ENCODE data around the gene SLC6A17.

Gene SLC6A17

DNA sequence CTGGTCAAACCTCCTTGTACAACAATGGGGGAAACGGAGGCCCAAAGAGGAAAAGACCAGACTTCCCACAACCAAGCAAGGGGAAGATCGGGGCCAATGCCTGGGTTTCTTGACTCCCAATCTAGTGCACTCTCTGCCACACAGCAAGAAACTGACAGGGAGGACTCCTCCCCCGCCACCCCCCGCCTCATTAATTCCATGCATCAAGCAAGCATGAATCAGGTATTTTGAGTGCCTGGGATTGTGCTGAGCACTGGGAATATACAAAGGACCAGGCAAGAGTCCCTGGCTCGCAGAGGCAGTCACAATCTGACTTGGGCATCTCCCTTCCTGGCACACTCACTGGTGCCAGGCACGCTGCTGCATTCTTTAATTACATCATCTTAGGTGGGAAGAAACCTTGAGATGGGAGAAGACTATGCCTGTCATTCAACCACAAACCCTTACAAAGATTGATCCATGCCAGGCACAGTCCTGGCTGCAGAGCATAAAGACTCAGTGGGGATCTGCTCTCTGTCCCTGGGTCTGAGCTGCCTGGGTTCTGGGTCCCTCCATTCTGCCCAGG lies 55.4 kb downstream of the SLC6A17 start:
- no peak for DNase-seq

DNA sequence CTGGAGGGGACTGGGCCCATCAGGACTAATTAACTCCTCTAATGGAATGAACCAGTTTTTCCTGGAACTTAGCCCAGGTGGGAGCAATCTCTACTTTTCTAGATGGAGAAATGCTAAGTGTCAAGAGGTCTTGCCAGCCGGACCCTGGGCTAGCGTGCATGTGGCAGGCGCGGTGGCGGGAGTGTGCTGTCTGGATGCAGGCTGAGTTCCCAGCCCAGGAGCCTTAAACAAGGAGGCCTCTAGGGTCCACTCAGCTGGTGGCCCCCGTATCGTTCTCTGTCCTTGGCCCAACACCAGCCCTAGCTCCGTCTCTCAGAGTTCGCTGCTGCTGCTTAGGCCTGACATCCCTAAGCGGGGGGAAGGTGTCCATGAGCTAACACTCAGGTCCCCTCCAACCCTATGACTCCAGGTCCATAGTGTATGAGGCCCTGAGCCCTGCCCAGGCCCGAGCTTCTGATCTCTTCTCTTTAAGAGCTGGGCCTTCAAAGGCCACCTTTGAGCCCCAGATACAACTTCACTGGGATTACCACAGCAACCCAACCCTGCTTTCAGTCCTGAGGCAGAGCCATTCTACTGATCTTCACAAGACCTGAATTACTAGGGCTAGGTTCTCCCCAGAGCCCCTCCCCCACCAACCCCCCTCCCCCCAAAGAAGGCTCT lies 56.1 kb downstream of the SLC6A17 start:
- DNase-seq, result no peak

DNA sequence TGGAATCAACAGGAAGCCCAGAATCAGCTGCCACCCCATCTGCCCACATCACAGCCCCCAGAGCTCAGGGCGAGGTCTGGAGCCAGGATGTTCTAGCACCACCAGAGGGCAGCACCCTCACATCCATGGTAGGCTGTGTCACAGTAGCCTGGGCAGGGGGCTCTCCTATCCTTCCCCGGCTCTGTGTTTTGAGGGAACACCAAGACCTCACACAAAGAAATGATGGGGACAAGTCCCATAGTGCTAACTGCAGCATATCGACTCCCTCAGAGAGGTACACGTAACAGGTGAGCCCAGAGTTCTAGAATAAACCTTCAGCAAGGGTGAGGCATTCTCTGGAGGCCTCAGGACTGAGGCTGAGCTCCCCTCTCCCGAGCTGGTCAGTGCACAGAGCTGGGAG lies 57.5 kb downstream of the SLC6A17 start:
- peak; percentile 26 for DNase-seq

DNA sequence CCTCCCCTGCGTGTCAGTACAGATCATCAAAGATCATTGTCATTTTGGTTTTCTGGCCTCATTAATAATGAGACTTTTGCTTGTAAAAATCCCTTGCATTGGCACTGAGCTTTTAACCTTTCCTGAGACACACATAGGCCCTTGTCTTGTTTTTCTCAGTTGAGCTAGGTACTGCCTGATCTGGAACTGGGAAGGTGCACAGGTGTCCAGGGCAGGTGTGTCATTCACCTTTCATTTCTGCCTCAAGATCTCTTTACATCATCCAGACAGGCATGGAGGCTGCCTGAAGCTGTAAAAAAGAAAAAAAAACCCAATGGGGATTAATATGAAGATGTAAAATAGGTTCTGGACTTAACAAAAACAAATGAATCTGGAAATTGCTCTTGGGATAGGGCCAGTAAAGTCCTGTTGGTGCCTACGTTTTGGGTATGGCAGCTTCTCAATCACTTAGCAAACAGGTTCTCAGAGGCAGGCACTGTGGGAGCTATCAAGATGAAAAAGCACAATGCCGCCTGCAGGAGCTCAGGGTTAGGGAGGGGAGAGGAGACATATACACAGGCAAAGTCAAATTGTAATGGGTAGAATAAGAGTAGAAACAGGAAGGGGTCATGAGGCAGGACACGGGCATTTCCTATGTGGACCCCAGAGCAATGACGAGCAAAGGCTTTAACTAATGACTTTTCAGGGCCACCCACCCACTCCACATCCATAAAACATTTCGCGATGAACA lies 58.8 kb downstream of the SLC6A17 start:
- no peak for DNase-seq

DNA sequence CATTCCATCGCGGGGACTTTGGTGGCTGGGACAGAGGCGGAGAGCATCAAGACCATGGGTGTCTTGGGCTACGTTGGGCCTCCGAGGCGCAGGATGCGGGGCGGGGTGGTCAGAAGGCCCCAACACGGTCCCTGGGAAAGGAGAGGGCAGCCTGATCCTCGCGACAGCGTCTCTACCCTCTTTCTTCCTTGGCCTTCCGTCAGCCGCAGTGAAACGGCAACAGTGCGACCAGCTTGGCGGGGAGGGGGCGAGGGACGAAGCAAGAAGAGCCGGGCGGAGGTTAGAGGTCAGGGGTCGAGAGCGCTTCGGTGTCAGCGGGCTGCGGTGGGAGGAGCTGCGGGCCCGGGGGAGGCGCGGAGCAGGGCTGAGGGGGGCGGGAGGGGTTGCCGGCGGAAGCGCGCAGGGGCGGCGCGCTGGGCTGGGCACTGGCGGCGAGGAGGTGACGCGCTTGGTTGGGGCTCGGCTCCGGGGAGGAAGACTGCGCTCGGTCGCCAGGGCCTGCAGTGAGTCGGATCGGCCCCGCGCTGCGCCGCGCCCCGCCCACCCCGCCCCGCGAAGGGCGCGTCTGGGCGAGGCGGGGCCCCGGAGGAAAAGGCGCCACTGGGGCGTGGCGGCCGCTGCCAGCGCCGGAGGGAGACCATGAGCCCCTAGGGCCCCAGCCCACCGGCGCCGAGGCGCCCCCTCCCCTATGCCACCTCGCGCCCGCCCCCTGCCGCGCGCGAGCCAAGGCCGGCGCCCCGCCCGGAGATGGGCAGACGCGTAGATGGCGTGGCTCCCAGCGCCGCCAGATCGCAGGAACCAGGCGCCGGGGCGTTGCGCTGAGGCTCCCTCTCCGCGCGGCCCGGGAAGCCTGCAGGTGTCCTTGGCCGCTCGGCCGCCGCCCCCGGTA lies 59.7 kb downstream of the SLC6A17 start, which contains the start of gene KCNC4:
TSS of gene KCNC4 (plus strand) at position 600 of the 889 bp plus-strand sequence. CDS start 1,186 bp downstream, outside the sequence.
- peak; percentile 69 for DNase-seq

DNA sequence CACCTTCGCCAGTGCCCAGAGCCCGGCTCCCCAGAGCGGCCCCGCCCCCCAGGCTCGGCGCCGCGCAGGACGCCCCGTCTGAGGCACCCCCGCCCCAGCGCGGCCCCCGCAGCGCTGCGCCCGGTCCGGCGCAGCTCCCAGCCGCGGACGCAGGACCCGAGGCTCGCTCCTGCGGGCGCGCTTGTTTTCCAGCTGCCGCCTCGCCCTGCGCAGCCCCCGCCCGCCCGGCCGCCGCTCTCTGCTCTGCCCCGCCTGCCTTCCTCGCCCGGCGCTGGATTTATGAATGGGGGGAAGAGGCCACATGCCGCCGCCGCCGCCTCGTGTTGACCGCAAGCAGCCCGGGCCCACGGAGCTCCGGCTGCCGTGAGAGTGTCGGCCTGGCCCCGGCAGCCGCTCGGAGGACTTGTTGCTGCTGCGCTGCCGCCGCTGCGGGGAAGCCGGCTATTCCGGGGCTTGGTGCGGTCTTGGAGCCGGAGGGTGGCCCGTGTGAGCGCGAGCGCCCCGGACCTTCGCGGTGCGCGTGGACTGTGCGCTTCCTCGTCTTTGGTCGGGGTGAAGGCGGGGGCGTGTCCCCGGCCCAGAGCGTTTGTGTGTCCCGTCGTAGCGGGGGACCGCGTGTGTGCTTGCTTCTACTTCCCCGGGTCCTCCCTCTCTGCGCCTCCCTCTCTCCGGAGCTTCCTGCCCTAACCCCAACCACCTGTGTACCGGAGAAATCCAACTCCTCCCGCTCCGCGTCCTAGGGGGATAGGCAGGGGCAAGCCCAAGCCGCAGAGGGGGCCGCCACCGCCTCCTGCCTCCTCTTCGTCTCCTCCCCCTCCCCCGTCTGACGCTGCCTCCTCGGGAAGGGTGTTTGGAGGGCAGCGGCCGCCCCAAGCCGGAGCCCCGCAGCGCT lies 60.6 kb downstream of the SLC6A17 start:
- no peak for DNase-seq

DNA sequence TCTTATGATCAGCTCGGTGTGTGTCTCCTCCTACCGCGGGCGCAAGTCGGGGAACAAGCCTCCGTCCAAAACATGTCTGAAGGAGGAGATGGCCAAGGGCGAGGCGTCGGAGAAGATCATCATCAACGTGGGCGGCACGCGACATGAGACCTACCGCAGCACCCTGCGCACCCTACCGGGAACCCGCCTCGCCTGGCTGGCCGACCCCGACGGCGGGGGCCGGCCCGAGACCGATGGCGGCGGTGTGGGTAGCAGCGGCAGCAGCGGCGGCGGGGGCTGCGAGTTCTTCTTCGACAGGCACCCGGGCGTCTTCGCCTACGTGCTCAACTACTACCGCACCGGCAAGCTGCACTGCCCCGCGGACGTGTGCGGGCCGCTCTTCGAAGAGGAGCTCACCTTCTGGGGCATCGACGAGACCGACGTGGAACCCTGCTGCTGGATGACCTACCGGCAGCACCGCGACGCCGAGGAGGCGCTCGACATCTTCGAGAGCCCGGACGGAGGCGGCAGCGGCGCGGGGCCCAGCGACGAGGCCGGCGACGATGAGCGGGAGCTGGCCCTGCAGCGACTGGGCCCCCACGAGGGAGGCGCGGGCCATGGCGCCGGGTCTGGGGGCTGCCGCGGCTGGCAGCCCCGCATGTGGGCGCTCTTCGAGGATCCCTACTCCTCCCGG lies 61.3 kb downstream of the SLC6A17 start:
- no peak for DNase-seq

DNA sequence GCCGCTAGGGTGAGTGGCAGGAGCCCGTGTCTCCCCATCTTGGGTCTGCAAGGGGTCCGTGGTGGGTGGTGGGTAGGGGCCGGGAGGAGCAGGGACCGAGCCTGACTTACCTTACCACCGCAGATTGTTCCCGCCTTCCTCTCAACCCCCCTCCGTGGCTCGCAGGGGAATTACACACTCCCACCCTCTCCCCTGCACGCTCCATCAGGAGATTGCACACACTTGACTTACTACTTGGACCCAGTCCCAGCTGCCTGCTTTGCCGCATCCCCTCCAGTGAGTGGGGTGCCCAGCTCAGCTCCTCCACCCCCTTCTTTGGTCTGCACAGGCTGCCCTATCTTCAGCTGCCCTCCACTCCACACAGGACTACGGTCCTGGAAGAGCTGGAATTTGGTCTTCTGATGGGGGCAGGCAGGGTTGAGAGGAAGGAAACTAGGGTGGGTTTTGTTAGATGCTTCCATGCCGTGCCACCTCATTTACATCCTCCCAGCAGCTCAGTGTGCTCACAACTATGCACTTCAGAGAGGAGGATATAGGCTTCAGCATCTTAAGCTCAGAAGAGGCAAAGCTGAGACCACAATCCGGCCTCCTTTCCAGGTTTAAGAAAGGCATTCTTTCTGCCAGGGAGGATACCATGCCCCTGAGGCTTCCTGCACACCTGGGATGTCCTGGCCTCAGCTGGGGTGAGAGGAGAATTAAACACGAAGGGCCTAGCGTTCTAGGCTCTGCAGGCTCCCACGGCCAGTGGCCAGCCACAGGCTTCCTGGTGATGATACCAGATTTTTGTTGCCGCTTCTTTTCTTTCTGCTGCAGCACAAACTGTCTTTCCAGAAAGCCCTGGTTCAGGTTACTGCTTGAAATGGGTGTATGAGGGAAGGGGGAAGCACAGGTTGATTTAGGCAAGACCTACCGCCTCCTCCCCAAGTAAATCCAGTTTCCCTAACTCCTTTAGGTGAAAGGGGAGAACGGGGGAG lies 62.2 kb downstream of the SLC6A17 start:
- no peak for DNase-seq

DNA sequence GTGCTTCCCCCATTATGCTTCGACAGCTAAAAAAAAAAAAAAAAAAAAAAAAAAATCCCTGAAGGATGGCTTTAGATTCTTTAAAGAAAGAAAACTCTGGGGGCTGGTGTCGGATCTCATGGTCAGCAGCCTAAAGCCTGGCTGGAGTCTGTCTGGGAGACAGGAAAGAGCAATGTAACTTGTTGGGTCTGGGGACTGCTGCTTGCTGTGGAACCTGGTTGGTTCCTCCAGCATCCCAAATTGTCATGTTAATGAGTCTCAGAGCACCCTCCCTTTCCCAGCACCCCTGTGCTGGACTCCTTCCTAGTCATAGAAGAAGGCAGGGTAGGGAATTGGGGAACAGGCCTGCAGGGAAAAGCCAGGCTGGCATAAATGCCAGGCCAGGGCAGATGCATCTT lies 62.8 kb downstream of the SLC6A17 start:
- DNase-seq, result no peak

DNA sequence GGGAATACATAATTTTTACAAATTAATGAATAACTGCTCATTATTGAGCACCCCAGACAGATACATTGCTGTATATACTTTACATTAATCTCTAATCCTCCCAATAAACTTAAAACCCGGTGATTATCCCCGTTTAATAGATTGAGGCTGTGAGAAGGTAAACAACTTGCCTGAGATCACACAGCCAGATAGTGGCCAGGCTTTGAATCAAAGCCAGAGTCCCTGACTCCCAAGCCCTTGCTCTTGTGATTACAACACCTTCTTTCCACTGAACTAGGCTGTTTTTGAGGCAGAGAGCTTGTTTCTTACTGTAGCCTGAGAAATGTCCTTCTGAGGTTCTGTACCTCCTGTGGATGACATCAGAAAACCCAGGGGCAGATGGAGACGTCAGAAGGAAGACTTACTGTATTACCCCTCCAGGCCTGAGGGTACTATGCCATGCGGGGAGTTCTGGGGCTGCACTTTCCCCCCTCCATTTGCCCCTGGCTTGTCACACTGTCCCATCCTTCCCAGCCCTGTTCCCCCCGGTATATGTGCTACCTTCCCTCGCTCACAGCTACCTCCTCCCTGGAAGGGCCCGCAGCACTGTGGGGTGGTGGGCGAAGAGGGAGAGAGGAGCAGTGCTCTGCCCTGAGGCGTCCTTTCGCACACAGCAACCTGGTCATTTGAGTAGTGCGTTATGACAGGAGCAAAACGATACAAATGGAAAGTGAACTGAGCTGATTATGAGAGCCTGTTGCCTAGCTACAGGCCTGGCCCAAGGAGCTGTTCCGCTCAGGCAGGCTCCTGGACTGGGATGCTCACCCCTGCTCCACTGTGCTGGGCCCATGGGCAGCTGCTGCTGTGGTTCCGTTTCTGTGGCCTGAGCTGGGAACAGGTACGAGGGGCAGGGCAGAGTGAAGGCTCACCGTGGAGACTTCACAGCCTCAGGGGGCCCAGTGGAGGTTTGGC lies 64.4 kb downstream of the SLC6A17 start:
- no peak for DNase-seq

DNA sequence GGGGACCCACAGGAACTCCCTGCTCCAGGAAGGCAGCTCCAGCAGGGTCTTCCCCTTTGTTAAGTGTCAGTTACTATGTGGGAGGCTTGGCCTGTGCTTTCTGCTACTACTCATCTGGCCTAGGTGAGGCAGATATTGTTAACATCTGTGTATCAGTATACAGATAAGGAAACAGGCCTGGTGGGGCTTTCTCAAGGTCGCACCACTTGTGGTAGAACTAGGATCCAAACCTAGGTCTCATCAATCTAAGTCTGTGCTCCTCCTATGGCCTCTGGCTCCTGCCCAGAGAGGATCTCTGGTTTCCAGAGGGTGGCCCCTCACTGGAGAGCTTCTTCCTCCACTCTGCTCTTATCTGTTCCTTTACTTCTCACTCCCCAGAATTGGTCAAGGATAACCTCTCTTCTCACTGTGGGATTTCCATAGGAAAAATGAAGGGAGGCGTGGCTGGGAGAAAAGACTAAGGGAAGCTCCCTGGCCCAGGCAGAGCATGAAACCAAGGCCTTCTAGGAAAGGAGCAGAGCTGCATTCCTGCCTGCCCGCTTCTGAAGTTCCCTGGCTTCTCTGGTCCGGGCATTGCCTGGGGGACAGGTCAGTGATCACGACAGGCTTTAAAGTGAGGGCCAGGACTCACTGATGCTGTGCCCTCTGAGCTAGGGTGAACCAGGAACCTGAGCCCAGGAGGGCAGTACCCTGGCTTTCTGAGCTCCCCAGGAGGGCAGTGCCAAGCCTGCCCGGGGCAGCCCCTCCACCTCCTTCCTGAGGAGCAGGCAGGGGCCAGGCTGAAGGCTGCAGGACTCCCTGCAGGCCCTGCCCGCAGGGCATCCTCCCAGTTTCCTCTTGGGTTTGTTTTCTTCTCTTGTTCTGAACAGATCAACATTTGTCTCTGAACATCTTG lies 65.6 kb downstream of the SLC6A17 start:
- no peak for DNase-seq

DNA sequence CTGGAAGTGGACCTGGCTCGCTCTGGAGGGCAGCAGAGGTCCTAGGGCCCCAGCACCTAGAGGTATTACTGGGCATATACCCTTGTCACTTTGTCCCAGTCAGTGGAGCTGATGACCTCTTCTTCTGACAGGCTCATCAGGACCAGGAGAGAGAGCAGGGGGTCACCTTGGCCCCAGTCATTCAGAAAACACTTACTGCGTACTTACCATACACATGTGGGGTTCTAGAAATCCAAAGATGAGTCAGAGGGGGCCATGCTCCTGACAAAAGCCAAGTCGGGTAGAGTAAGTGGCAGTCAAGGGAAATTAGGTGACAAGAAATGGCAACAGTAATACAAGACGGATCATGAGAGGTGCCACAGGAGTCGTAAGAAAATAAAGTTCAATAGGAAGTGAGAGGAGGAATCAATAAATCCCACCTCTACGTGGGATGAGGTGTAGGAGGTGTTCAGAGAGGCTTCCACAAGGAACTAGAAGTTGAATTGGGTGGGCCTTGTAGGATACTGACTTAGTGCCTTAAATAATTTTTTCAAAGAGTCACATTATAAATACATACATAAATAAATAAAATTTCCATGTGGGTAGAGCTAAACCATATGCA lies 66.7 kb downstream of the SLC6A17 start:
- no peak for DNase-seq

DNA sequence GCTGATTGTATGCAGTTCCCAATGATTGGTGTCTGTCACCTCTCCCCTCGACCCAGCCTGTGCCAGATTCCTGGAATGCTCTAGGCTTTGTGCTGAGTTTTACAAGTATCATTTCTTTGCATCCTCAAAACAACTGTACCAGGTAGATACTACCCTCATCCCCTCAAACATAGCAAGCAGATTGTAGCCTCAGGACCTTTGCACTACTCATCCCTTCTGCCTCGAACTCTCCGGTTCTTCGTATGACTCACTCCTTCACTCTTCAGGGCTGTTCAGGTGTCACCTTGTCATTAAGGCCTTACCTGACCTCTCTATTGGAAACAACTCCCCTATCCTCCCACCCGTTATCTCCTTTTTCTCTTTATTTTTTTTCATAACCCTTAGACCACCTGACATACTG lies 67.8 kb downstream of the SLC6A17 start:
- DNase-seq, result no peak

DNA sequence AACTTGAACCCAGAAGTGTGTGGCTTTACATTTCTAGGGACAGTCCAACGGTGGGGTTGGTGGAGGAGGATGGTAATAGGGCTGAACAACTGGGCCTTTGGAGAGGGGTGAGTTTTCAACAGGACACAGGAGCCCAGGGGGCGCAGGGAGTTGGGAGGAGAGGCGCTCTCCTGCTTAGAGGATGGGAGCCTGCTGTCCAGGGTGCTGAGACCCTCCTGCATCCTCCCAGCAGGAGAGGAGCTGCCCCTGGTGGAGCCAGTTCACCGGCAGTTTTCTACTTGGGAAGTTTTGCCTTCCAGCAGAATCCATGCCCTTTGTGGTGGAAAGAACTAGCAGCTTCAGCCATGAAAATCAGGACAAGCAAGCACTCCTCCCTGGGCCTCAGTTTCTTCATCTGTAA lies 68.4 kb downstream of the SLC6A17 start:
- no peak for DNase-seq

DNA sequence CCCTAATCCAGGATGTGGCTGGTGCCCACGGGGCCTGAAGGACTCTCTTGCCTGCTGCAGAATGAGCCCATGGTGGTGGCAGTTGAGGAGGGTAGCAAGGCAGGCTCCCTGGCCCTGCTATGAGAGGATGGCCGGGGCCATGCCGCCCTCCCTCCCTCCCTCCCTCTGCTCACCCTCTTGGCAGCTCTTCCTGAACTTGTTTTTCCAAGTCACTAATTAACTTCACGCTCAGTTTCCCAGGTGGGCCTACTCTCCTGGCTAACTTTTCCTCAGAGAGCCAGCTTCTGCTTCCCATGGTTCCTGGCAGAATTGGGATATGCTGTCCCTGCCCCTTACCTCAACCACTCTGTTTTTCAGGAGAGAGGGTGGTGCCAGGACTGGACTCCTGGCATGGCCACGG lies 70.0 kb downstream of the SLC6A17 start:
- no peak for DNase-seq

DNA sequence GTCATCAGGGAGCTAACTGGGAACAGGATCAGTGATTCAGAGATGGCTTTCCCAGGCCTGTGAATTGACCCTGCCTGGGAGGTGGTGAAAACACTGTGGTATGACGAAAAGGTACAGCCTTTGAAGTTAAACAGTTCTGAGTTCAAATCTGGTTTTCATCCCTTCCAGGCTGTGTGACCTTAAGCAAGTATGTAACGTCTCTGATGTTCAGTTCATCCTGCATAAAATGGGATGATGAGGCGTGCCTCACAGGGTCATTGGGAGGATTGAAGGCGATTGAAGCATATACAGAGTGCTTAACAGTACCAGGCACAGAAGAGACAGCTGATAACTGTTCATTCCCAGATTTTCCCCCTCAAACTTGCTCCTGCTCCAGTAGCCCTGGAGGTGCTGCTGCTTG lies 70.8 kb downstream of the SLC6A17 start:
- DNase-seq, result no peak

DNA sequence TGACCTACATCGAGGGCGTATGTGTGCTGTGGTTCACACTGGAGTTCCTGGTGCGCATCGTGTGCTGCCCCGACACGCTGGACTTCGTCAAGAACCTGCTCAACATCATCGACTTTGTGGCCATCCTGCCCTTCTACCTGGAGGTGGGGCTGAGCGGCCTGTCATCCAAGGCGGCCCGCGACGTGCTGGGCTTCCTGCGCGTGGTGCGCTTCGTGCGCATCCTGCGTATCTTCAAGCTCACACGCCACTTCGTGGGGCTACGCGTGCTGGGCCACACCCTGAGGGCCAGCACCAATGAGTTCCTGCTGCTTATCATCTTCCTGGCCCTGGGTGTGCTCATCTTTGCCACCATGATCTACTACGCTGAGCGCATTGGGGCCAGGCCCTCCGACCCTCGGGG lies 72.8 kb downstream of the SLC6A17 start:
- DNase-seq, result no peak

DNA sequence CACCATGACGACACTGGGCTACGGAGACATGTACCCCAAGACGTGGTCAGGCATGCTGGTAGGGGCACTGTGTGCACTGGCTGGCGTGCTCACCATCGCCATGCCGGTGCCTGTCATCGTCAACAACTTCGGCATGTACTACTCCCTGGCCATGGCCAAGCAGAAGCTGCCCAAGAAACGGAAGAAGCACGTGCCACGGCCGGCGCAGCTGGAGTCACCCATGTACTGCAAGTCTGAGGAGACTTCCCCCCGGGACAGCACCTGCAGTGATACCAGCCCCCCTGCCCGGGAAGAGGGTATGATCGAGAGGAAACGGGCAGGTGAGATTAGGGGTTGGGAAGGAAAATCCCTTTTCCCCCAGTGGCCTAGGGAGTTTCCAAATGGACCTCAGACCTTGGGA lies 73.3 kb downstream of the SLC6A17 start:
- no peak for DNase-seq
